GM18508 (cell line): ENCODE data around the gene MESD.

Experiments
- ATAC-seq: cut with Tn5 transposase; IDR thresholded peaks from one replicate; pipeline ENCODE4 v1.9.1; 2021; ENCODE audit warnings: moderate number of reproducible peaks; ENCODE audit not compliant: insufficient read depth, unreplicated experiment

Gene MESD

GRCh38 chr15:81015621-81016488, 26.2 kb upstream of the MESD start:
- ATAC-seq, result no peak

GRCh38 chr15:81014446-81015093, 25.0 kb upstream of the MESD start:
- no peak for ATAC-seq

- ATAC-seq, result no peak
Measured at GRCh38 chr15:81013396-81013929, 23.8 kb upstream of the MESD start.

GRCh38 chr15:81012588-81012987, 23.0 kb upstream of the MESD start:
- ATAC-seq, result no peak

GRCh38 chr15:81011593-81011992, 22.0 kb upstream of the MESD start:
- ATAC-seq, result no peak

GRCh38 chr15:81010086-81010485, 20.5 kb upstream of the MESD start:
- ATAC-seq, result no peak

GRCh38 chr15:81008312-81008711, 18.7 kb upstream of the MESD start:
- ATAC-seq, result no peak

- ATAC-seq, result no peak
Measured at GRCh38 chr15:81007428-81008064, 17.9 kb upstream of the MESD start.

- no peak for ATAC-seq
Measured at GRCh38 chr15:81006124-81006523, 16.5 kb upstream of the MESD start.

- ATAC-seq, result no peak
Measured at GRCh38 chr15:81003097-81003350, 13.4 kb upstream of the MESD start.

- ATAC-seq, result no peak
Measured at GRCh38 chr15:81002331-81003096, 12.9 kb upstream of the MESD start.

- no peak for ATAC-seq
Measured at GRCh38 chr15:81002009-81002330, 12.4 kb upstream of the MESD start.

GRCh38 chr15:81001152-81002008, 11.8 kb upstream of the MESD start:
- no peak for ATAC-seq

GRCh38 chr15:81000624-81001151, 11.1 kb upstream of the MESD start, which contains the start of gene TLNRD1:
TLNRD1 (plus strand) TSS chr15:81000923; CDS start chr15:81002272, 1,349 bp downstream.
- ATAC-seq, result peak; percentile 35

GRCh38 chr15:81000144-81000623, 10.6 kb upstream of the MESD start:
- ATAC-seq, result no peak

GRCh38 chr15:80999623-81000036, 10.0 kb upstream of the MESD start:
- no peak for ATAC-seq

- ATAC-seq, result no peak
Measured at GRCh38 chr15:80998251-80998650, 8.6 kb upstream of the MESD start.

GRCh38 chr15:80997692-80998091, 8.1 kb upstream of the MESD start:
- ATAC-seq, result no peak

GRCh38 chr15:80996247-80996646, 6.6 kb upstream of the MESD start:
- no peak for ATAC-seq
